B cell (primary cell): Measurements from ENCODE around the gene FBXL2.

ENCODE experiments used
- EZH2 ChIP-seq: IDR thresholded peaks from 2 replicates; pipeline ENCODE4 v1.6.1; 2012; ENCODE audit warnings: borderline replicate concordance, low read depth, mild to moderate bottlenecking, moderate library complexity, low read length; ENCODE audit not compliant: insufficient read depth, poor library complexity, severe bottlenecking
- TF ChIP-seq, protein P1 (sequence below): fragments of 200-600 bp; IDR thresholded peaks from one replicate; pipeline ENCODE4 v1.8.0; 2022; ENCODE audit warnings: antibody characterized with exemption, mild to moderate bottlenecking

DNA sequence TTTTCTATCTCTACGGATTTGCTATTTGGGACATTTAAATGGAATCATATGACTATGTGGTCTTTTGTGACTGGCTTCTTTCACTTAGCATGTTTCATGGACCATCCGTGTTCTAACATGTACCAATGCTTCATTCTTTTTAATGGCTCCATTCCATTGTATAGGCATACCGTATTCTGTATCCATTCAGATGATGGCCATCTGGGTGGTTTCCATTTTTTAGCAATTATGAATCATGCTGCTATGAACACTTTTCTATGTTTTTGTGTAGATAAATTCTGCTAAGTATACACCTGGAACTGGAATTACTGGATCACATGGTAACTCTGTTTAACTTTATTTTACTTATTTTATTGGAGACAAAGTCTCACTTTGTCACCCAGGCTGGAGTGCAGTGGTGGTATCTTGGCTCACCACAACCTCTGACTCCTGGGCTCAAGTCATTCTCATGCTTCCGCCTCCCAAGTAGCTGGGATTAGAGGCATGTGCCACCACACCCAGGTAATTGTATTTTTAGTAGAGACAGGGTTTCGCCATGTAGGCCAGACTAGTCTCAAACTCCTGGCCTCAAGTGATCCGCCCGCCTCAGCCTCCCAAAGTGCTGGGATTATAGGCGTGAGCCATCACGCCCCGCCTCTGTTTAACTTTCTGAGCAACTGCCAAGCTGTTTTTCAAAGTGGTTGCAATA is 149.5 kb downstream of the FBXL2 start:
- TF ChIP-seq, protein P1, sequence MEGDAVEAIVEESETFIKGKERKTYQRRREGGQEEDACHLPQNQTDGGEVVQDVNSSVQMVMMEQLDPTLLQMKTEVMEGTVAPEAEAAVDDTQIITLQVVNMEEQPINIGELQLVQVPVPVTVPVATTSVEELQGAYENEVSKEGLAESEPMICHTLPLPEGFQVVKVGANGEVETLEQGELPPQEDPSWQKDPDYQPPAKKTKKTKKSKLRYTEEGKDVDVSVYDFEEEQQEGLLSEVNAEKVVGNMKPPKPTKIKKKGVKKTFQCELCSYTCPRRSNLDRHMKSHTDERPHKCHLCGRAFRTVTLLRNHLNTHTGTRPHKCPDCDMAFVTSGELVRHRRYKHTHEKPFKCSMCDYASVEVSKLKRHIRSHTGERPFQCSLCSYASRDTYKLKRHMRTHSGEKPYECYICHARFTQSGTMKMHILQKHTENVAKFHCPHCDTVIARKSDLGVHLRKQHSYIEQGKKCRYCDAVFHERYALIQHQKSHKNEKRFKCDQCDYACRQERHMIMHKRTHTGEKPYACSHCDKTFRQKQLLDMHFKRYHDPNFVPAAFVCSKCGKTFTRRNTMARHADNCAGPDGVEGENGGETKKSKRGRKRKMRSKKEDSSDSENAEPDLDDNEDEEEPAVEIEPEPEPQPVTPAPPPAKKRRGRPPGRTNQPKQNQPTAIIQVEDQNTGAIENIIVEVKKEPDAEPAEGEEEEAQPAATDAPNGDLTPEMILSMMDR = no peak
- TF ChIP-seq EZH2 = no peak
